NCI-H2107 treated with DMSO at 0.1 percent for 48 hours (cell line): ENCODE results near the gene MYH8.

Experiments
- DNase-seq: peaks from one replicate; lab custom pipeline; 2025; ENCODE audit not compliant: unreplicated experiment; lab: John Stamatoyannopoulos, UW

MYH8 gene

DNA sequence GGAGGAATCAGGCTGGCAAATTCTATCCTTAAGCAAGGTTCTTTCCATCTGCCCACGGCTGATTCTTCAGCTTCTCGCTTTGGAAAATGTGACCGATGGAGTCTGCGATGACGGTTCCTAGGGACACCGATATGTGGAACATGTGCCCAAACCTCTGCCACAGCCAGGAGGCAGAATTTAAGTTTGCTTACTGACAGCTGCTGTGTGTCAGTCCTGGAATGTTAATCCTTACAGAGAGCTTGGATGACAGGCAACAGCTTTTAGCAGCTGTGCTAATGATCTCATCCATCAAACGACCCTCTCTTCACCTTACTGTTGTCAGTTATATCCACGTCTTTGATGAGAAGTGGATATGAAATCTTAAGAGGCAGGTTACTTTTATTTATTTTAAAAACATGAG is 37.6 kb downstream of the MYH8 start:
- no peak for DNase-seq

DNA sequence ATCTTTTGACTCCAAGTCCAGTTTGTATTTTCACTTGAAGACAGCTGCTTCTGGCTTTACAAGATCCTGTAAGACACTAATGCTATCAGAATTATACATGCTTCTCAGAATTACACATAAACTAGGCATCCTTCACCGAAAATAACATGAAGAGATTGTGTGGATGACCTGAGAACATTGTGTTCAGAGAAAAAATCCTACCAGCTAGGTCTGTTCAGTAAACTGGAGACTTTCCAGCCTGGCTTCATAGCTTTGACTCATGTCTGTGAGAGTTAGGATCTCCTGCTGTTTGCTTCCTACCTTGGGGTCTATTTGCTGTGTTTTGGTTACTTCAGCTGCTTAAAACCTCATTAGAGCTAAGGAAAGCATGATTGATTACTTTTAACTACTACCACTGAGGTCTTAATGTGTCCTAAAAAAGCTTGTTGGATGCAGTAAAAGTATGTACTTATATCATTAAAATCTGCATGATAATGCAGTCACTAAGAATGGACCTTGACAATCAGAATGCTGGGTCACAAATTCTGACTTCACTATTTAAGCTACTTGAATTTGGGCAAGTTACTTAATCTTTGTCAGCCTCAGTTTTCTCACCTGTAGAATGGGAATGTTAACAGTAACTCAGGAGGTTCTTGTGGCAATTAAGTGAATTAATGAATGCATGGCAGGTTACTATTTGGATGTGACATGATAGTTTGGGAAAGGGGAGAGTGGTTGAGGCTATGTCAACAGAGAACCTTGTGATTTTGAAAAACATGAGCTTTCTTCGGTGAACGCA is 40.9 kb downstream of the MYH8 start:
- no peak for DNase-seq

DNA sequence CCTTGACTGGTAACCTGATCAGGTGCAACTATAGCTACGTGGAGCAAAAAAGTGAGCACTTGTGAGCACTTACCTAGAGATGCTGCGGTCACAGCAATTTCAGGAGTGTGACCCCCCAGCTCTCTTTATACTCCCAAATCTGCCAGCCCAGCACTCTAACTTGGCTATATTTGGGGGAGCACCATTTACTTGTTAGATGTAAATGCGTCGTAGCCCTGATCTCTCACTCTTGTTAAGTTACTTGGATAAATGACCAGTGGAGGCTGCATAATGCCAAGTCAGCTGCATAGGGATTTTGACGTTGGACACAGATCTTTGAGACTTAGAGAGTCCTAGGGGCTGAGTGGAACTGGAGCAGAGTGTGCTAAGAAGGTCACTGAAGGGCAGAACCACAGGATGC is 48.8 kb downstream of the MYH8 start, which contains the start of gene MYH13:
MYH13 (minus strand) TSS at position 101 of the 400 bp plus-strand sequence. CDS start 8,476 bp downstream, outside the sequence.
- DNase-seq: no peak

DNA sequence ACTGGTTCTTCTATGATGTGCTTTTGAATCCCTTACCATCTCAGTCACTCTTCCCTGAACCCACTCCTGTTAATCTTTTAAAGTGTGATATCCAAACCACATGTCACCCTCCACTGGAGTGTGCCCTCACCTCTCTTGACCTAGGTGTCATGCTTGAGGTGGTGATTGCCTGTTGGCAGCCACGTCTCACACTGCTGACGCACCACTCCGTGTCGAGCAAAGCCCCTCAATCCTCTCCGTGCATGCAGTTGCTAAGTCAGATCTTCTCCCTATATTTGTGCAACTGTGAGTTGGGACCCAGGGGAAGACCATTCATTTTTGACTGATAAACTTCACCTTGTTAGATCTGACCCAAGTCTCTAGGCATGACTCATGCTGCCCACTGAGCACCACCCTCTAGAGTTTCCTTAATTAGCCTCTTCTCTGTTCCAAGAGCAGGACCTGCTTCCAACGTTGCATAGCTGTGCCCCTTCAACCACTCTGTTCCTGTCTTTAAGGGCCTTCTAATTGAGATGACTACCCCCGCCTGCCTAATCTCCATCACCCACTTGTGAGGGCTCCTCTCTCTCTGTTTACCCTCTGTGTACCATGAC is 51.6 kb downstream of the MYH8 start:
- DNase-seq: no peak

DNA sequence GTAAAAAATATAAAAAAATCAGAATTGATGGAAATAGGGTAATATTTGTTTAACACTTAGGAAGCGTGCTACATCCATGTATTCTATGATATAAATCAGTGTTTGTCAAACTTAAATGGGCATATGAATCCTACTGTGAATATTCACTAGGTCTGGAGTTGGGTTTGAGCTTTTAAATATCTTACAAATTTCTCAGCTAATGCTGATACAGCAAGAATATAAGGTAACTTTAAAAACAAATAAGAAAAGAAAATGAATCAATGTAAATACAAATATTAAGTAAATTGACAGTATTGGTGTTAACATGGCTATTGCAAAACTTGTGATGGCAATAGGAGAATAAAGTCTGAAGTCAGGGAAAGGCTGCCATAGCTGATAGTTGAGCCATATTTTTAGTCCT is 52.5 kb downstream of the MYH8 start:
- no peak for DNase-seq

DNA sequence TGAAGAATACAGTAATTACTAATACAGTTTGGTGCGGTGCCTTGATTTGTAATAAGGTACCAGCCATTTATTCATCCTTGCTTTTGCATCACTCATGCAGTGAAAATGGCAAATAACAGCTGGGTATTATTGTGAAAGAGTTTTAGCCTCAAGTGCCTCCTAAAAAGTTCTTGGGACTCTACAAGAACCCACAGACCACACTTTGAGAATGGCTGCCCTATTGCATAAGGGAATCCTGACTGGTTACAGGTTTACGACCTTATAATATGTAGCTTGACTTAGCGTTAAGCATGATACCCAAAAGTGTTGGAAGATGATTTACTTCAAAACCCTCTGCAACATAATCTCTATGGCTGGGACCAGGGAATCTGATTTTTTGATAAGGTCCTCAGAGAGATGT is 53.2 kb downstream of the MYH8 start:
- no peak for DNase-seq

DNA sequence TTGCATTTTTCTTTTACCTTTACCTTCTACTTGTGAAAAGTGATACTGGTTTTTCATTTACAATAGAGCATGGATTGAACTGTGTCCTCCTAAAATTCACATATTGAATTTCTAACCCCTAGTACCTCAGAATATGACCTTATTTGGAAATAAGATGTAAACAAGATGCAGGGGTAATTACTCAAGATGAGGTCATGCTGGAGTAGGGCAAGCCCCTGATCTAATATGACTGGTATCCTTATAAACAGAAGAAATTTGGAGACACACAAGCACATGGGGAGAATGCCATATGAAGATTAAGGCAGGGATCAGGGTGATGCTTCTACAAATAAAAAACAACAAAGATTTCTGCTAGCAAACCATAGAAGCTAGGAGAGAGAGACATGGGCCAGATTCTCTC is 61.2 kb downstream of the MYH8 start:
- no peak for DNase-seq

DNA sequence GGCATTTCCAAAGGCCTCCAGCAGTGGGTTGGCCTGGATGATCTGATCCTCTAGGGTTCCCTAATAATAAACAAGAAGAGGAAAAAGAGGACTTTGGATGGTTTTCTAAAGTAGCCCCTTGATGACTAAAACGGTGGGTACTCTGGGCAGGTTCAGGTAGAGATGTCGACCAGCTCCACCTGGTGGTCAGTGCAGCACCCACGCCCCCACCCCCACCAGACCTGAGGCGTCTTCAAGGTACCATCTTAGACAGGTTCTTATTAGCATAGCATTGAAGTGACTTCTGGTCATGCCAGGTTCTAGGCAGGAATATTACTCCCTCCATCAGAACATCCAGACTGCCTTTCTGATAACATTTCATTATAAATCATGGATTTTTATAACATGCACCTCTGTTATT is 64.0 kb downstream of the MYH8 start:
- no peak for DNase-seq

DNA sequence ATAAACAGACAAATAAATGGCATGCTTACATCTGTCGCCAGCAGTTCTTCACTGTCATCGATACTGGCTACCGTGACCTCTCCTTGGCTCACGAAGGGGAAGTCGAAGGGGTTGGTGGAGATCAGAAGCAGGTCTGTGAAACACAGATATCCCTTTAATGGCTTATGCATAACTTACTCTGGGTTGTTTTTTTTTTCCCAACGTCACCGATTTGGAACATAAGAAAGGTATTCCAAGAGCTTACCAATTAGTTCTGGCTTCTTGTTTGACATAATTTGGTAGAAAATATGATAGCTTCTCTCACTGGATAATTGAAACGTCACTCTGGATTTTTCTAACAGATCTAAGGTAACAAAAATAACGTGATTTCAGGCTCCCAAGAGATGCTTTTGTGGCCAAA is 67.1 kb downstream of the MYH8 start:
- DNase-seq: no peak

DNA sequence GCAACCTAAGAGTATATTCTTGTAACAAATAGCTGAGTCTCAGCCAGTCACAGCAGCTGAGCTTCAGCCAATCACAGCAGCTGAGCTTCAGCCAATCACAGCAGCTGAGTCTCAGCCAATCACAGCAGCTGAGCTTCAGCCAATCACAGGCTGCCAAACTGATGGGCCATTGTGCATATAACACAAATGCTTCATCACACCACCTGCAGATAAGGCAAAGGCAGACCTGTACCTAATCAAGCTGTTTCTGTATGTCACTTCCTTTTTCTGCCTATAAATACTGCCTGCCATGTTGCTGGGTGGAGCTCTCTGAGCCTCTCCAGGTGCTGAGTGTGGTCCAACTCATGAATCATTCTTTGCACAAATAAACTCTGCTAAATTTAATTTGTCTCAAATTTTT is 68.9 kb downstream of the MYH8 start:
- DNase-seq: no peak

DNA sequence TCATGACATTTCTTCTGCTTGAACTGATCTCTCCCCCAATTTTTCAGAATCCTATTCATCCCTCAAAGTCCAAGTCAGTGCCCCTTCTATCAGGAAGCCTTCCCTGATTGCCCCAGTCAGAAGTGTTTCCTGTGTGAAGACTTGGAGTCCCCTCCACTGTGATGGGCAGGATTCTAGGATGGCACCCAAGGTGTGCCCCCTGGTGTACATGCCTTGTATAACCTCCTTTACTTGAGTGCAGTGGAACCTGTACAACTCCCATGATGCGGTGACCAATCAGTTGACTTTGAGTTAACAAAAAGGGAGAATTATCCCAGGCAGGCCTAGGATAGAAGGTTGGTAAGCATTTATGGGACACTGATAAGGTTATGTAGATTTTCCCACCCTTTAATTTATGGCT is 72.3 kb downstream of the MYH8 start:
- DNase-seq: no peak

DNA sequence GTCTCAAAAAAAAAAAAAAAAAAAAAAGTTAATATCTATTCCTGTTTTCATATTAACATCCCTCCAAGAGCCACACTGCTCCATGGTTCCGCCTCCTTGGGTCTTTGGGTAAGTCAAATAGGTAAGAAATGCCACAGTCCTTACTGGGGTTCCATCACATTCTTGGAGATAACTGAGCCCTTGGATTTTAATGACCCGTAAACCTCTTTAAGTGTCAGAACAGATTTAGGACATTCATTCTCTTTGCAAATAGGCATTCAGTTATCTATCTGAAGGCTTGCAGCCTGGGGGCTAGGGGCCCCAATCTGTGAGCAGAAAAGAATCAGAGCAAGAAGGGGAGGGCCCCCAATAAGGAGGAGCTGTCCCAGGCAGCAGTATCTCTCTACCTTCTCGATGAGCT is 76.9 kb downstream of the MYH8 start:
- no peak for DNase-seq
